Hippocampal formation (tissue), 2 donors: ENCODE results near the gene IFI30.

Experiments used
- DNase-seq, 2 donors: peaks; one replicate each; lab custom pipeline; 2025; lab: John Stamatoyannopoulos, UW

Gene IFI30

GRCh38 chr19:18173572-18174288 lies at the start of gene IFI30:
IFI30 (plus strand) TSS chr19:18173813; CDS start chr19:18173842, 29 bp downstream.
- no peak for DNase-seq

GRCh38 chr19:18123819-18124218 lies 49.8 kb upstream of the IFI30 start:
- no peak for DNase-seq

GRCh38 chr19:18126097-18126496 lies 47.5 kb upstream of the IFI30 start:
- no peak for DNase-seq

- no peak for DNase-seq
These were observed 45.6 kb upstream of the IFI30 start for GRCh38 chr19:18128044-18128443.

- no peak for DNase-seq
These were observed 44.8 kb upstream of the IFI30 start for GRCh38 chr19:18128805-18129204.

- DNase-seq, result no peak
These were observed 42.9 kb upstream of the IFI30 start for GRCh38 chr19:18130523-18131242.

GRCh38 chr19:18131841-18132596 lies 41.6 kb upstream of the IFI30 start:
- DNase-seq, result no peak

- DNase-seq, result no peak
These were observed 37.7 kb upstream of the IFI30 start for GRCh38 chr19:18135712-18136584.

- DNase-seq, result no peak
These were observed 36.4 kb upstream of the IFI30 start for GRCh38 chr19:18137242-18137641.

- no peak for DNase-seq
These were observed 35.8 kb upstream of the IFI30 start for GRCh38 chr19:18137657-18138339.

- DNase-seq, result no peak
These were observed 33.1 kb upstream of the IFI30 start for GRCh38 chr19:18140473-18140872.

GRCh38 chr19:18141031-18141430 lies 32.6 kb upstream of the IFI30 start:
- no peak for DNase-seq

- DNase-seq, result no peak
These were observed 29.7 kb upstream of the IFI30 start for GRCh38 chr19:18143902-18144301.

- DNase-seq, result no peak
These were observed 29.3 kb upstream of the IFI30 start for GRCh38 chr19:18144361-18144760.

- DNase-seq, result no peak
These were observed 28.7 kb upstream of the IFI30 start for GRCh38 chr19:18144906-18145305.

- DNase-seq, result no peak
These were observed 28.1 kb upstream of the IFI30 start for GRCh38 chr19:18145391-18145999.

- DNase-seq, result no peak
These were observed 26.2 kb upstream of the IFI30 start for GRCh38 chr19:18147396-18147795.

- no peak for DNase-seq
These were observed 24.0 kb upstream of the IFI30 start for GRCh38 chr19:18149596-18149975.

- DNase-seq, result no peak
These were observed 22.6 kb upstream of the IFI30 start for GRCh38 chr19:18150776-18151624.

- DNase-seq, result peak; percentile 86 to 91
These were observed 21.2 kb upstream of the IFI30 start for GRCh38 chr19:18152442-18152816.
